NCI-H446 (cell line): ENCODE measurements around the gene CHD3.
A peak's percentile ranks its signal among the peaks of the same experiment; 100 is the strongest.
"Not testable (repeated sequence)": the region's sequence is repeated elsewhere in the genome, so short reads cannot be mapped to it uniquely, and the experiment has no call there.

Source experiments
- DNase-seq, 2 experiments: peaks; one replicate each; lab custom pipeline; 2025; lab: John Stamatoyannopoulos, UW

CHD3 gene

GRCh38 chr17:7931709-7932482, 43.3 kb downstream of the CHD3 start, which contains the start of the genes CNTROB and TRAPPC1:
Gene CNTROB, plus strand, starts transcription at chr17:7932206. Its CDS starts 874 bp downstream, at chr17:7933080.
Gene TRAPPC1, minus strand, starts transcription at chr17:7931946. Its CDS starts 117 bp downstream, at chr17:7931829.
- DNase-seq: peak; percentile 95 to 98

DNA sequence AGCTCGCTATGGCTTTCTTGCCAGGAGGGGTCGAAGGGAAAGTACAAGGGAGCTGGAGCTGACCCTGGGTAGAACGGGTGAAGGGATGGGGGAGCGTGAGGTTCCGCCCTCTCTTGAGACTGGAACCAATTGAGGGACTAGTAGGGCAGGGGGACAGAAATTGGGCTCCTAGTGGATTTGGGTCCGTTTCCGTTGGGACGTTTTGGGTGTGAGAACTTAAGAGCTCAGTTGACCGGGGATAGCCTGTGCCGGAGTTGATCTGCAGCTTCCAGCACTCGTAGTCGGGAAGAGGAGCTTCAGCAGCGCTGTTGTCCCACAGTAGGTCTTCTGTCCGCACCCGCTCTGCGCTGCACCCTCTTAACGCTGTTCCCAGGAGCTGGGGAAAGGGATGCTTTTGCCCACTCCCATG, 43.9 kb downstream of the CHD3 start:
- no peak for DNase-seq

- DNase-seq: no peak
These were observed 44.4 kb downstream of the CHD3 start for GRCh38 chr17:7932949-7933348.

GRCh38 chr17:7935859-7936258, 47.3 kb downstream of the CHD3 start:
- DNase-seq: no peak

- no peak for DNase-seq
These were observed 51.4 kb downstream of the CHD3 start for GRCh38 chr17:7940034-7940433.

DNA sequence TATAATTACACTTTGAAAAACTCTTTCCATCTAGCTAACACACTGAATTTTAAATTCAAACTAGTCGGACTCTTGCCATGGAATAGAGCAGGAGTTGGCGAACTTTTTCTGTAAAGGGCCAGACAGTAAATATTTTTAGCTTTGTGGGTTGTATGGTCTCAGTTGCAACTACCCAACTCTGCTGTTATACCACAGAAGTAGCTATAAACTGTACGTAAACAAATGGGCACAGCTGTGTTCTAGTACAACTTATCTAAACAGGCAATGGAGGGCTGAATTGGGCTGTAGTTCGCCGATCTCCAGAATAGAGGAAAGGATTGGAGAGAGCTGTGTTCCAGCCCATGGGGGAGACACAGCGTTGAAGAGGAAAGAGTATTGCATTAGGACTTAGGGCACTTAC, 52.2 kb downstream of the CHD3 start:
- DNase-seq: no peak

DNA sequence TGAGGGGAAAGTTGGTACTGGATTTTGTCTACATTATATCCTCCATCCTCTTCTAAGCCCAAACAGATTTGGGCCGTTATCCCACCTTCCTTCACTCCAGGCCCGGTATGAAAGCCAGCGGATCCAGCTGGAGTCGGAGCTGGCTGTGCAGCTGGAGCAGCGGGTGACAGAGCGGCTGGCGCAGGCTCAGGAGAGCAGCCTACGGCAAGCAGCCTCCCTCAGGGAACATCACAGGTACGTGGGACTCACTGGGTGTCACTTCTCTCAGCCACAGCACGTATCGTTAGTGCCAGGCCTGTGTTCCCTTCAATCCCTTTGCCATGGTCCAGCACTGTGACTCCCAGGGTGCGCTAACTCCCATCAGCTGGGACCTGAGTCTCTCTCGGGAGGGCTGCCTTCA, 54.7 kb downstream of the CHD3 start:
- DNase-seq: no peak

- no peak for DNase-seq
These were observed 55.7 kb downstream of the CHD3 start for GRCh38 chr17:7944326-7944725.

DNA sequence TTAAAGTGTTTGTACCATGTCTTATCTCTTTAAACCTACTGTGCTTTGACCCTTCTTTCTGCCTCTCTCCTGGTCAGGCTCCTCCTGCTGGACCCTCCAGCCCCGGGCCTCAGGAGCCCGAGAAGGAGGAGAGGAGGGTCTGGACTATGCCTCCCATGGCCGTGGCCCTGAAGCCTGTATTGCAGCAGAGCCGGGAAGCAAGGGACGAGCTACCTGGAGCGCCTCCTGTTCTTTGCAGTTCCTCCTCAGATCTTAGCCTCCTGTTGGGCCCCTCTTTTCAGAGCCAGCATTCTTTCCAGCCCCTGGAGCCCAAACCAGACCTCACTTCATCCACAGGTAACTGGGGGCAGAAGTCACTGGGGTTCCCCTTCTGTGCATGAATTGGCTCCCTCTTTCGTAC, 57.1 kb downstream of the CHD3 start:
- DNase-seq: no peak

DNA sequence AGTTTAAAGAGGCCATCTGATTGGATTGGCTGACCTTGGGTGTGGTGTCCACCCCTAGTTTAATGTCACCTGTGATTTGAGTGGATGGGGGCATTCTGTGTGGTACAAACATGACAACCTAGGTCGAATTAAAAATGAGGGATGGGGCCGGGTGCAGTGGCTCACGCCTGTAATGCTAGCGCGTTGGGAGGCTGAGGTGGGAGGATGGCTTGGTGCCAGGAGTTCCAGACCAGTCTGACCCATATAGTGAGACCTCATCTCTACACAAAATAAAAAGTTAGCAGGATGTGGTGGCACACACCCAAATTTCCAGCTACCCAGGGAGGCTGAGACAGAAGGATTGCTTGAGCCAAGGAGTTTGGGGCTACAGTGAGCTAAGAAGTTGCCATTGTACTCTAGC, 57.9 kb downstream of the CHD3 start:
- no peak for DNase-seq

- DNase-seq: no peak
These were observed 59.1 kb downstream of the CHD3 start for GRCh38 chr17:7947651-7948050.

- no peak for DNase-seq
These were observed 62.0 kb downstream of the CHD3 start for GRCh38 chr17:7950578-7950977.

GRCh38 chr17:7951143-7951792, 62.7 kb downstream of the CHD3 start:
- no peak for DNase-seq

GRCh38 chr17:7953266-7953665, 64.7 kb downstream of the CHD3 start:
- not testable (repeated sequence) for DNase-seq

DNA sequence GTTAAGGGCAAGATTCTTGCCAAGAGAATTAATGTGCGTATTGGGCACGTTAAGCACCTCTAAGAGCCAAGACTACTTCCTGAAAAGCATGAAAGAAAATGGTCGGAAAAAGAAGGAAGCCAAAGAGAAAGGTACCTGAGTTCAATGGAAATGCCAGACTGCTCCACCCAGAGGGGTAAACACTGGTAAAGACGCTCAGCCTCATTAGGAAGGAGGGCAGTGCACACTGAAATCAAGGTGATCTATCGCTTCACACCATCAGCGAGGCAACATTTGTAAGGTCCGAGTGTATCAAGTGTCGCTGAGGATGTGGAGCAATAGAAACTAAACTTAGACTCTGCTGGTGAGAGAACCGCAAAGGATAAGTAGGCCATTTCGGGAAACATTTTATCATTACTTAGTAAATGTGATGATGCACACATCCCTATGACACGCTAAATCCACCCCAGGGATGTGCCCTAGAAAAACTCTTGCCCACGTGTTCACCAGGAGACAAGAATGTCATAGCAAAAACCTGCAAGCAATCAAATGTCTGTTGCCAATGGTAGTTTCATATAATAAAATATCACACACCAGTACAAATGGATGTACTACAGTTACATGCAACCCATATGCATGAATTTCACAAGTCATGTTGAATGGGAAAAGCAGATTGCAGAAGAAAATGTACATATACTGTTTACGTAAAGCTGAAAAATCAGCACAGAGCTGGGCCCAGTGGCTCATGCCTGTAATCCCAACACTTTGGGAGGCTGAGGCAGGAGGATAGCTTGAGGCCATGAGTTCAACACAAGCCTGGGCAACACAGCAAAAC, 67.0 kb downstream of the CHD3 start:
- no peak for DNase-seq

DNA sequence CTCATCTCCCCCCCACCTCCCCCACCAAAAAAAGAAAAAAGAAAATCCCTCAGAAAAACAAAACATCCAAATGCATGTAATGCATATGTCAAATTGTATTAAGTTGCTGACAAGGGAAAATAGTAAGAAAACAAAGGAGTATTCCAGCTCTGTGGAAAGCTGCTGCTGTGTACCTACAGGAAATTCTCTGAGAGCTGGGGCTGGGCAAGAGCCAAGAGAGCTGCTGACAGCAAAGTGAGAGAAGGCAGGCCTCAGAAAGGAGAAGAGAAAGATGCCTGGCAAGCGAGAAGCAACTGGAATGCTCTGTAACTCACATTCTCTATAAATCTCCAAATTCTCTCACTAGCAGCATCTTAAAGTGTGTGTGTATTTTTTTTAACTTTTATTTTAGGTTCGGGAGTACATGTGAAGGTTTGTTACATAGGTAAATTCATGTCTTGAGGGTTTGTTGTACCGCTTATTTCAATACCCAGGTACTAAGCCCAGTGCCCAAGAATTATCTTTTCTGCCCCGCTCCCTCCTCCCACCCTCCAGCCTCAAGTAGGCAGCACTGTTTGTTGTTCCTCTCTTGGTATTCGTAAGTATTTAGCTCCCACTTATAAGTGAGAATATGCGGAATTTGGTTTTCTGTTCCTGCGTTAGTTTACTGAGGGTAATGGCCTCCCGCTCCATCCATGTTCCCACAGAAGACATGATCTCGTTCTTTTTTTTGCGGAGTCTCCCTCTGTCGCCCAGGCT, 67.8 kb downstream of the CHD3 start:
- no peak for DNase-seq

DNA sequence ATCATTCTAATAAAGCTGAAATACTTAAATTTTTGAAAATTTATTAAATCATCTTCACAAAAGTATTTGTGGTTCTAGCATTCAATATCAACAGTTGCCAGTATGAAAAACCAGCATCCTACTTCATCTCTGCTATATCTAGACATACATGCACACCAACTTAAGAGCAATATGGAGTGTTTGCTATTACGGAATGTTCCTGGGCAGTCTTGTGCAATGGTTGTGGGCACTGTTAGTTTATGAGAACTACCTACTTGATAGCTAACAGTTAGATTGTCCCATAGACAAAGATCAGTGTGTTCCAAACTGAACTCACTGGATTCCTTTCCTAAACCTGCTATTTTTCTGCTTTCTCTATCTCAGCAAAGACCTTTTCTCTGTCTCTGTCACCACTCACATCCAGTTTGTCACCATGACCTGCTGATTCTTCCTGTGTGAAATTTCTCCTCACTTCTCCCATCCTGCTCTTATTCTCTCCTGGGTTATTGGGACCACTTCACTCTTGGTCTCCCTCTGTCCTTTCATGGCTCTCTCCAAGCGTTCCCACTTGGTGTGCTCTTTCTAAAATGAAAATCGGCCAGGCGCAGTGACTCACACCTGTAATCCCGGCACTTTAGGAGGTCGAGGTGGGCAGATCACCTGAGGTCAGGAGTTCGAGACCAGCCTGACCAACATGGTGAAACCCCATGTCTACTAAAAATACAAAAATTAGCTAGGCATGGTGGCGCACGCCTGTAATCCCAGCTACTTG, 71.1 kb downstream of the CHD3 start:
- DNase-seq: no peak

GRCh38 chr17:7961421-7961820, 72.8 kb downstream of the CHD3 start:
- DNase-seq: no peak
